ENCODE results near the gene PDC. TPM values are rescaled to one million over a fixed set of nuclear protein-coding genes. Genes with fewer than 3 reads are reported as not detected.

PDC gene
- total RNA-seq, 1 donor from 2014 or later: not detected

GRCh38 chr1:186456729-186457255 is 4.1 kb downstream of the PDC start:
- Mint-ChIP-seq H3K36me3 (ENCODE audit: low read depth, unreplicated experiment) (no peaks in the 10 kb centered on the region), H3K4me1 (ENCODE audit: unreplicated experiment) (no peaks in the 10 kb centered on the region), H3K27me3 (ENCODE audit: unreplicated experiment) (no peaks in the 10 kb centered on the region), H3K27ac (ENCODE audit: unreplicated experiment) (no peak overlapping the region), H3K4me3 (ENCODE audit: unreplicated experiment) (no peak overlapping the region), H3K9me3 (ENCODE audit: unreplicated experiment) (no peaks in the 10 kb centered on the region)
- no peak for DNase-seq (ENCODE audit: low spot score)
- TF ChIP-seq CTCF (IDR thresholded peaks at IDR 0.05; ENCODE audit: unreplicated experiment): no peak

GRCh38 chr1:186454981-186455380 is 5.9 kb downstream of the PDC start:
- Mint-ChIP-seq H3K27ac (ENCODE audit: unreplicated experiment) (no peak overlapping the region), H3K27me3 (ENCODE audit: unreplicated experiment) (no peaks in the 10 kb centered on the region), H3K36me3 (ENCODE audit: low read depth, unreplicated experiment) (no peaks in the 10 kb centered on the region), H3K9me3 (ENCODE audit: unreplicated experiment) (no peaks in the 10 kb centered on the region), H3K4me1 (ENCODE audit: unreplicated experiment) (no peaks in the 10 kb centered on the region), H3K4me3 (ENCODE audit: unreplicated experiment) (no peak overlapping the region)
- TF ChIP-seq CTCF (IDR thresholded peaks at IDR 0.05; ENCODE audit: unreplicated experiment): no peak
- no peak for DNase-seq (ENCODE audit: low spot score)

GRCh38 chr1:186446152-186446551 is 14.8 kb downstream of the PDC start:
- H3K27ac Mint-ChIP-seq (ENCODE audit: unreplicated experiment): no peak overlapping the region
- H3K36me3 Mint-ChIP-seq (ENCODE audit: low read depth, unreplicated experiment): no peaks in the 10 kb centered on the region
- H3K9me3 Mint-ChIP-seq (ENCODE audit: unreplicated experiment): no peaks in the 10 kb centered on the region
- DNase-seq (ENCODE audit: low spot score): no peak
- no peaks in the 10 kb centered on the region for H3K27me3 Mint-ChIP-seq (ENCODE audit: unreplicated experiment)
- no peak for TF ChIP-seq CTCF (IDR thresholded peaks at IDR 0.05; ENCODE audit: unreplicated experiment)
- no peak overlapping the region for H3K4me3 Mint-ChIP-seq (ENCODE audit: unreplicated experiment)
- H3K4me1 Mint-ChIP-seq (ENCODE audit: unreplicated experiment): peaks cover 7% of the 10 kb centered on the region

- no peaks in the 10 kb centered on the region for H3K36me3 Mint-ChIP-seq (ENCODE audit: low read depth, unreplicated experiment)
- H3K27me3 Mint-ChIP-seq (ENCODE audit: unreplicated experiment): no peaks in the 10 kb centered on the region
- H3K9me3 Mint-ChIP-seq (ENCODE audit: unreplicated experiment): no peaks in the 10 kb centered on the region
- H3K4me1 Mint-ChIP-seq (ENCODE audit: unreplicated experiment): peaks cover 10% of the 10 kb centered on the region
- TF ChIP-seq CTCF (IDR thresholded peaks at IDR 0.05; ENCODE audit: unreplicated experiment): no peak
- no peak overlapping the region for H3K4me3 Mint-ChIP-seq (ENCODE audit: unreplicated experiment)
- DNase-seq (ENCODE audit: low spot score): no peak
- H3K27ac Mint-ChIP-seq (ENCODE audit: unreplicated experiment): no peak overlapping the region
Measured at GRCh38 chr1:186443638-186444037, 17.3 kb downstream of the PDC start.

GRCh38 chr1:186442651-186443375 is 18.1 kb downstream of the PDC start:
- Mint-ChIP-seq H3K4me1 (ENCODE audit: unreplicated experiment) (peaks cover 6% of the 10 kb centered on the region), H3K27me3 (ENCODE audit: unreplicated experiment) (no peaks in the 10 kb centered on the region), H3K27ac (ENCODE audit: unreplicated experiment) (no peak overlapping the region), H3K4me3 (ENCODE audit: unreplicated experiment) (no peak overlapping the region), H3K9me3 (ENCODE audit: unreplicated experiment) (no peaks in the 10 kb centered on the region), H3K36me3 (ENCODE audit: low read depth, unreplicated experiment) (no peaks in the 10 kb centered on the region)
- no peak for TF ChIP-seq CTCF (IDR thresholded peaks at IDR 0.05; ENCODE audit: unreplicated experiment)
- DNase-seq (ENCODE audit: low spot score): no peak

All from endothelial cell (in vitro differentiated cells).